Trophoblast cell (in vitro differentiated cells and primary cell): Measurements from ENCODE around the gene ALDH18A1.
"Not testable (repeated sequence)": the region's sequence is repeated elsewhere in the genome, so short reads cannot be mapped to it uniquely, and the experiment has no call there.

Experiments used
- DNase-seq, 2 donors: peaks; one replicate each; pipeline ENCODE4 v3.0.0-alpha.2; 2016
- H2AFZ ChIP-seq: 2 replicates; pipeline ENCODE4 v1.6.1; 2013; ENCODE audit warnings: low read length, moderate library complexity, mild to moderate bottlenecking; ENCODE audit not compliant: insufficient read depth, poor library complexity
- H2AK5ac ChIP-seq: 2 replicates; pipeline ENCODE4 v1.6.1; 2013; ENCODE audit warnings: mild to moderate bottlenecking, low read length
- H2BK120ac ChIP-seq: 2 replicates; pipeline ENCODE4 v1.6.1; 2013; ENCODE audit warnings: low read length, mild to moderate bottlenecking, moderate library complexity; ENCODE audit not compliant: insufficient read depth, poor library complexity
- H2BK12ac ChIP-seq: 2 replicates; pipeline ENCODE4 v1.6.1; 2013; ENCODE audit warnings: mild to moderate bottlenecking, low read length, moderate library complexity
- H2BK5ac ChIP-seq: 2 replicates; pipeline ENCODE4 v1.6.1; 2013; ENCODE audit warnings: low read length, low read depth, moderate library complexity, mild to moderate bottlenecking; ENCODE audit not compliant: poor library complexity
- H3K14ac ChIP-seq: 2 replicates; pipeline ENCODE4 v1.6.1; 2013; ENCODE audit warnings: mild to moderate bottlenecking, low read length
- H3K18ac ChIP-seq: 2 replicates; pipeline ENCODE4 v1.6.1; 2013; ENCODE audit warnings: mild to moderate bottlenecking, low read length
- H3K23ac ChIP-seq: 2 replicates; pipeline ENCODE4 v1.6.1; 2013; ENCODE audit warnings: low read length
- H3K27ac ChIP-seq: 2 replicates; pipeline ENCODE4 v1.5.1; 2013; ENCODE audit warnings: low read depth, mild to moderate bottlenecking, inconsistent platforms, low read length, moderate library complexity
- H3K27me3 ChIP-seq: 2 replicates; pipeline ENCODE4 v1.6.1; 2013; ENCODE audit warnings: inconsistent platforms, mild to moderate bottlenecking, low read length, moderate library complexity; ENCODE audit not compliant: insufficient read depth
- H3K36me3 ChIP-seq, 2 experiments: 1 replicate in 1 of 2; 2 replicates in 1 of 2; pipeline ENCODE4 v1.6.1; 2013; ENCODE audit warnings: low read length in 2 of 2, mild to moderate bottlenecking in 2 of 2, moderate library complexity in 1 of 2; ENCODE audit not compliant: insufficient read depth in 2 of 2, control insufficient read depth in 1 of 2
- H3K4ac ChIP-seq: 2 replicates; pipeline ENCODE4 v1.6.1; 2013; ENCODE audit warnings: low read depth, mild to moderate bottlenecking, low read length, moderate library complexity
- H3K4me1 ChIP-seq, 2 experiments: 1 replicate in 1 of 2; 2 replicates in 1 of 2; pipeline ENCODE4 v1.6.1; 2013; ENCODE audit warnings: low read length in 2 of 2, mild to moderate bottlenecking in 2 of 2, moderate library complexity in 1 of 2; ENCODE audit not compliant: insufficient read depth in 2 of 2, control insufficient read depth in 1 of 2
- H3K4me2 ChIP-seq: 2 replicates; pipeline ENCODE4 v1.6.1; 2013; ENCODE audit warnings: inconsistent platforms, mild to moderate bottlenecking, low read length, moderate library complexity
- H3K4me3 ChIP-seq: 2 replicates; pipeline ENCODE4 v1.5.1; 2013; ENCODE audit warnings: mild to moderate bottlenecking, low read depth, low read length, inconsistent platforms
- H3K79me1 ChIP-seq: one replicate; pipeline ENCODE4 v1.6.1; 2013; ENCODE audit warnings: low read length
- H3K79me2 ChIP-seq: 2 replicates; pipeline ENCODE4 v1.6.1; 2013; ENCODE audit warnings: low read length, mild to moderate bottlenecking; ENCODE audit not compliant: control insufficient read depth, insufficient read depth, poor library complexity
- H3K9ac ChIP-seq: 2 replicates; pipeline ENCODE4 v1.6.1; 2013; ENCODE audit warnings: mild to moderate bottlenecking, low read length
- H3K9me3 ChIP-seq: 2 replicates; pipeline ENCODE4 v1.6.1; 2013; ENCODE audit warnings: low read depth, mild to moderate bottlenecking, control low read depth, inconsistent platforms, low read length; ENCODE audit not compliant: insufficient read depth
- H4K12ac ChIP-seq: 2 replicates; pipeline ENCODE4 v1.6.1; 2013; ENCODE audit warnings: low read depth, mild to moderate bottlenecking, low read length, moderate library complexity
- H4K8ac ChIP-seq: 2 replicates; pipeline ENCODE4 v1.6.1; 2013; ENCODE audit warnings: low read depth, mild to moderate bottlenecking, low read length, moderate library complexity
- H4K91ac ChIP-seq: one replicate; pipeline ENCODE4 v1.6.1; 2013; ENCODE audit warnings: low read depth, mild to moderate bottlenecking, low read length, moderate library complexity
- WGBS: extraction: QIAGEN DNeasy Blood & Tissue Kit; methylation state at CpG from one replicate; pipeline ENCODE4 v1.1.7; 2013; ENCODE audit warnings: missing lambda C conversion rate; ENCODE audit not compliant: insufficient read length, insufficient coverage; ENCODE audit errors: extremely low coverage; 5-methylcytosine and 5-hydroxymethylcytosine counted together

ALDH18A1 gene

GRCh38 chr10:95683966-95684365, 27.5 kb upstream of the ALDH18A1 start:
- Histone ChIP-seq H3K4me1 (no peaks in the 10 kb centered on the region), H3K4me3 (no peak overlapping the region), H3K4ac (no peak overlapping the region), H2AFZ (no peak overlapping the region), H4K8ac (no peak overlapping the region), H3K23ac (no peak overlapping the region), H3K79me2 (no peaks in the 10 kb centered on the region), H3K9ac (no peak overlapping the region), H3K4me2 (no peak overlapping the region), H3K9me3 (no peaks in the 10 kb centered on the region), H2BK120ac (no peak overlapping the region), H3K14ac (no peak overlapping the region), H2BK12ac (no peak overlapping the region), H2BK5ac (no peak overlapping the region), H4K91ac (no peak overlapping the region), H2AK5ac (no peak overlapping the region), H3K27ac (no peak overlapping the region), H3K79me1 (no peaks in the 10 kb centered on the region), H4K12ac (no peak overlapping the region), H3K27me3 (no peaks in the 10 kb centered on the region), H3K36me3 (peaks cover 18 to 25% of the 10 kb centered on the region in 2 experiments), H3K18ac (no peak overlapping the region)
- no peak for DNase-seq

DNA sequence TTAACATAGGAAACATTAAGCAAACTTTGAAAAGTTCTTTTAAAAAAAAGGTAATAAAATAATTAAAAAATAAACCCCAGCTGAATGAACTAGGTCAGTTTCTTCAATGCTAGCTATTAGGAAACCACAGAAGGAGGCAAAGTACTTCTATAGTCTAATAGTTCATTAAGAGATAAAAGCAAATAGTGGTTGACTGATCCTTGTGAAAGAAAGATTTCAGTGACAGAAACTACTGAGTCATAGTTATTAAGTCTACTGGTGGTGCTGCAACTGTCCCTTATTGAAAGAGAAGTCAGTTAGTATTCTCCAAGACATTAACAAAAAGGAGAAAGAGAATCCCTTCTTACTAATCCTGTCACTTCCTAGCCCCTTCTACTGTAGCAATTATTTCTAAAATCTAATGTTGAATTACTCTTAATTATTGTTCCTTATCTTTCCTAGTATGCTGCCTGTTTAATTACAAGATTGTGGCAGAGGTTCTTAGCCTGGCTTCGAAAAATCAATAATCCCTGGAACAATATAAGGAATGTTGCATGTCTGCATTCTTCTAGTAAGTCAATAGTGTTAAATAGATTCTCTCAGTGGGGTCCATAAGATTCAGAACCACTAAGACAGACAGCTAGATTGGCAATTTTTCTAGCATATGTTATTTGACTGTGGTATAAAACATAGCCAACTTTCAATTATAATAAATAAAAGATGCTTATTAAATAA, 19.0 kb upstream of the ALDH18A1 start:
- H4K12ac ChIP-seq, result no peak overlapping the region
- H3K9ac ChIP-seq, result no peak overlapping the region
- H3K4me2 ChIP-seq, result no peak overlapping the region
- H3K4ac ChIP-seq, result no peak overlapping the region
- no CpG with 5 or more reads among the region's 1 CpG for WGBS
- H2AFZ ChIP-seq, result no peak overlapping the region
- H4K91ac ChIP-seq, result no peak overlapping the region
- no peak overlapping the region for H2BK120ac ChIP-seq
- no peak overlapping the region for H3K18ac ChIP-seq
- H2AK5ac ChIP-seq, result no peak overlapping the region
- no peak overlapping the region for H2BK12ac ChIP-seq
- H3K36me3 ChIP-seq, result peaks cover 2 to 4% of the 10 kb centered on the region in 2 experiments
- no peak overlapping the region for H4K8ac ChIP-seq
- H3K79me1 ChIP-seq, result no peaks in the 10 kb centered on the region
- H3K27me3 ChIP-seq, result no peaks in the 10 kb centered on the region
- no peak overlapping the region for H3K23ac ChIP-seq
- H2BK5ac ChIP-seq, result no peak overlapping the region
- H3K9me3 ChIP-seq, result no peaks in the 10 kb centered on the region
- no peaks in the 10 kb centered on the region for H3K79me2 ChIP-seq
- H3K4me3 ChIP-seq, result no peak overlapping the region
- no peak for DNase-seq
- no peak overlapping the region for H3K27ac ChIP-seq
- no peaks in the 10 kb centered on the region for H3K4me1 ChIP-seq
- no peak overlapping the region for H3K14ac ChIP-seq

GRCh38 chr10:95674643-95675042, 18.1 kb upstream of the ALDH18A1 start:
- Histone ChIP-seq H2BK12ac (no peak overlapping the region), H3K4me2 (no peak overlapping the region), H4K12ac (no peak overlapping the region), H2AK5ac (no peak overlapping the region), H3K23ac (no peak overlapping the region), H3K36me3 (peaks cover 2% of the 10 kb centered on the region in 2 experiments), H3K4ac (no peak overlapping the region), H3K79me2 (no peaks in the 10 kb centered on the region), H4K8ac (no peak overlapping the region), H3K79me1 (no peaks in the 10 kb centered on the region), H2BK120ac (no peak overlapping the region), H3K18ac (no peak overlapping the region), H3K9ac (no peak overlapping the region), H3K27me3 (no peaks in the 10 kb centered on the region), H3K4me3 (no peak overlapping the region), H4K91ac (no peak overlapping the region), H3K14ac (no peak overlapping the region), H2BK5ac (no peak overlapping the region), H3K9me3 (no peaks in the 10 kb centered on the region), H3K4me1 (no peaks in the 10 kb centered on the region), H2AFZ (no peak overlapping the region), H3K27ac (no peak overlapping the region)
- WGBS, result no CpG with 5 or more reads among the region's 1 CpG
- DNase-seq, result no peak

GRCh38 chr10:95672641-95673040, 16.1 kb upstream of the ALDH18A1 start:
- not testable (repeated sequence) for H3K4me1 ChIP-seq, H3K14ac ChIP-seq, H3K27ac ChIP-seq, H3K4ac ChIP-seq, H3K4me2 ChIP-seq, H2BK12ac ChIP-seq, H3K36me3 ChIP-seq, H3K4me3 ChIP-seq, H3K79me2 ChIP-seq, H2BK5ac ChIP-seq, H3K23ac ChIP-seq, H3K18ac ChIP-seq, H3K27me3 ChIP-seq, H2BK120ac ChIP-seq, H3K79me1 ChIP-seq, H2AFZ ChIP-seq, H4K12ac ChIP-seq, H2AK5ac ChIP-seq, H3K9ac ChIP-seq, H3K9me3 ChIP-seq, H4K8ac ChIP-seq, H4K91ac ChIP-seq
- no CpG with 5 or more reads among the region's 7 CpGs for WGBS
- peak; percentile 50 to 58 for DNase-seq
